ENCODE measurements around the gene TEX29.

GRCh38 chr13:111359930-111360329 lies 39.5 kb downstream of the TEX29 start:
- TF ChIP-seq POLR2A (IDR thresholded peaks at IDR 0.05; ENCODE audit: low read depth, low read length) = no peak
- TF ChIP-seq CTCF (conservative IDR thresholded peaks at IDR 0.05; ENCODE audit: low read depth, low read length) = no peak

All from IMR-90 (cell line).